Erythroblast (primary cell): Measurements from ENCODE around the gene CFAP97.
"Not testable (repeated sequence)": the region's sequence is repeated elsewhere in the genome, so short reads cannot be mapped to it uniquely, and the experiment has no call there.

ENCODE experiments used
- GATA1 ChIP-seq: IDR thresholded peaks from 2 replicates; pipeline ENCODE4 v1.6.1; 2011; ENCODE audit warnings: low read depth, mild to moderate bottlenecking, control low read depth, low read length, moderate library complexity
- POLR2A ChIP-seq: IDR thresholded peaks from 2 replicates; pipeline ENCODE4 v1.6.1; 2011; ENCODE audit warnings: mild to moderate bottlenecking, low read length

DNA sequence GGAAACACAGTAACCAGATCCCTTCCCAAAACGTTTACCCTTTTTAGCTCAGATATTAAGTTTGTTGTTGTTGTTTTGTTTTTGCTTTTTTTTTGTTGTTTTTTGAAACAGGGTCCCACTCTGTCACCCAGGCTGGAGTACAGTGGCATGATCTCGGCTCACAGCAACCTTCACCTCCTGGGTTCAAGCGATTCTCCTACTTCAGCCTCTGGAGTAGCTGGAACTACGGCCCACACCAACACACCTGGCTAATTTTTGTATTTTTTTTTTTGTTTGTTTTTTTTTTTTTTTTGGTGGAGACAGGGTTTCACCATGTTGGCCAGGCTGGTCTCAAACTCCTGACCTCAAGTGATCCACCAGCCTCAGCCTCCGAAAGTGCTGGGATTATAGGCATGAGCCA lies 84.3 kb downstream of the CFAP97 start:
- not testable (repeated sequence) for TF ChIP-seq POLR2A, GATA1
